IMR-90 (cell line): ENCODE data around the gene ZNF397. TPM values are rescaled to one million over a fixed set of nuclear protein-coding genes. Genes with fewer than 3 reads are reported as not detected.

Experiments used
- ATAC-seq: fragments of 200-7000 bp; cut with Tn5 transposase; 2 replicates; pipeline ENCODE4 v1.9.1; 2020; ENCODE audit warnings: low read depth, mild to moderate bottlenecking, moderate library complexity
- BruUV-seq: library from RNA; stranded (reverse); fragments of 400-500 nt; replicated peaks from 2 replicates; lab custom pipeline; 2021; lab: Mats Ljungman, UMichigan
- CTCF ChIA-PET: fragments of 300-600 bp; formaldehyde crosslinking; extraction: SDS; loops from one replicate; lab custom pipeline; 2021; ENCODE audit warnings: antibody characterized with exemption; lab: Yijun Ruan, JAX
- POLR2A ChIA-PET: fragments of 300-600 bp; sonication (Branson Sonifier 250); formaldehyde crosslinking; loops from one replicate; lab custom pipeline; 2022; ENCODE audit warnings: antibody characterized with exemption; ENCODE audit not compliant: unreplicated experiment; lab: Charles Lee
- DNase-seq: peaks from one replicate; pipeline ENCODE4 v3.0.0; 2013
- H2AFZ ChIP-seq: replicated peaks from 2 replicates; pipeline ENCODE3; 2013; ENCODE audit warnings: low read length, mild to moderate bottlenecking; ENCODE audit not compliant: poor library complexity
- H2AK5ac ChIP-seq: 2 replicates; pipeline ENCODE4 v1.6.1; 2013; ENCODE audit warnings: low read depth, low read length, inconsistent platforms
- H2AK9ac ChIP-seq: replicated peaks from 2 replicates; pipeline ENCODE3; 2013; ENCODE audit warnings: mild to moderate bottlenecking, low read depth, low read length, moderate library complexity; ENCODE audit not compliant: poor library complexity
- H2BK120ac ChIP-seq: 2 replicates; pipeline ENCODE4 v1.6.1; 2013; ENCODE audit warnings: low read depth, low read length, inconsistent platforms
- H2BK15ac ChIP-seq: 3 replicates; pipeline ENCODE4 v1.6.1; 2013; ENCODE audit warnings: low read depth, low read length, inconsistent platforms
- H2BK20ac ChIP-seq: 2 replicates; pipeline ENCODE4 v1.6.1; 2013; ENCODE audit warnings: low read depth, mild to moderate bottlenecking, inconsistent platforms, low read length, moderate library complexity
- H2BK5ac ChIP-seq: 2 replicates; pipeline ENCODE4 v1.6.1; 2013; ENCODE audit warnings: mild to moderate bottlenecking, low read depth, low read length, inconsistent platforms; ENCODE audit not compliant: poor library complexity, severe bottlenecking
- H3K14ac ChIP-seq: replicated peaks from 2 replicates; pipeline ENCODE4 v1.6.1; 2013; ENCODE audit warnings: low read depth, low read length, inconsistent platforms
- H3K18ac ChIP-seq: 2 replicates; pipeline ENCODE4 v1.6.1; 2013; ENCODE audit warnings: low read depth, low read length, control low read depth
- H3K23ac ChIP-seq: 2 replicates; pipeline ENCODE4 v1.6.1; 2013; ENCODE audit warnings: low read depth, low read length, inconsistent platforms
- H3K27ac ChIP-seq: 2 replicates; pipeline ENCODE4 v1.5.1; 2013; ENCODE audit warnings: mild to moderate bottlenecking, control low read depth, low read length; ENCODE audit not compliant: insufficient read depth
- H3K27me3 ChIP-seq: 2 replicates; pipeline ENCODE4 v1.6.1; 2013; ENCODE audit warnings: low read length; ENCODE audit not compliant: control insufficient read depth, insufficient read depth
- H3K36me3 ChIP-seq: 2 replicates; pipeline ENCODE4 v1.6.1; 2013; ENCODE audit warnings: low read length, mixed read lengths; ENCODE audit not compliant: control insufficient read depth, insufficient read depth
- H3K4ac ChIP-seq: 2 replicates; pipeline ENCODE4 v1.6.1; 2013; ENCODE audit warnings: low read depth, low read length, inconsistent platforms
- H3K4me1 ChIP-seq: 2 replicates; pipeline ENCODE4 v1.6.1; 2013; ENCODE audit warnings: low read length, mixed read lengths; ENCODE audit not compliant: control insufficient read depth, insufficient read depth
- H3K4me2 ChIP-seq: 2 replicates; pipeline ENCODE4 v1.6.1; 2013; ENCODE audit warnings: low read depth, mild to moderate bottlenecking, control low read depth, low read length, moderate library complexity
- H3K4me3 ChIP-seq: 2 replicates; pipeline ENCODE4 v1.5.1; 2013; ENCODE audit warnings: low read depth, mild to moderate bottlenecking, control low read depth, low read length, moderate library complexity; ENCODE audit not compliant: insufficient read depth
- H3K56ac ChIP-seq: 2 replicates; pipeline ENCODE4 v1.6.1; 2013; ENCODE audit warnings: low read length, inconsistent platforms; ENCODE audit not compliant: insufficient read depth; ENCODE audit errors: extremely low read depth
- H3K79me1 ChIP-seq, 2 experiments: 2 replicates each; pipeline ENCODE4 v1.6.1; 2013; ENCODE audit warnings: low read length in 2 of 2, inconsistent platforms in 1 of 2, low read depth in 1 of 2
- H3K9ac ChIP-seq: 2 replicates; pipeline ENCODE4 v1.6.1; 2013; ENCODE audit warnings: low read depth, low read length, control low read depth
- H3K9me1 ChIP-seq: 2 replicates; pipeline ENCODE4 v1.6.1; 2013; ENCODE audit warnings: low read length, inconsistent platforms; ENCODE audit not compliant: insufficient read depth
- H3K9me3 ChIP-seq: 2 replicates; pipeline ENCODE4 v1.6.1; 2013; ENCODE audit warnings: low read length; ENCODE audit not compliant: control insufficient read depth, insufficient read depth
- H4K20me1 ChIP-seq: 2 replicates; pipeline ENCODE4 v1.6.1; 2013; ENCODE audit warnings: low read length, inconsistent platforms; ENCODE audit not compliant: insufficient read depth
- H4K5ac ChIP-seq: 2 replicates; pipeline ENCODE4 v1.6.1; 2013; ENCODE audit warnings: mild to moderate bottlenecking, low read depth, low read length, control low read depth
- H4K8ac ChIP-seq, 2 experiments: 2 replicates each; pipeline ENCODE4 v1.6.1; 2013; ENCODE audit warnings: low read depth in 2 of 2, low read length in 2 of 2, control low read depth in 1 of 2, inconsistent platforms in 1 of 2
- H4K91ac ChIP-seq: 2 replicates; pipeline ENCODE4 v1.6.1; 2013; ENCODE audit warnings: low read depth, low read length, inconsistent platforms; ENCODE audit not compliant: insufficient read depth
- BHLHE40 ChIP-seq: fragments of 150-350 bp; IDR thresholded peaks from 2 replicates; pipeline ENCODE4 v1.6.1; 2016; ENCODE audit warnings: mild to moderate bottlenecking, low read depth, low read length
- CEBPB ChIP-seq: IDR thresholded peaks from 2 replicates; pipeline ENCODE4 v1.6.1; 2012; ENCODE audit warnings: low read depth, low read length, improper control_type of control experiment
- CHD1 ChIP-seq: IDR thresholded peaks from 2 replicates; pipeline ENCODE4 v1.6.1; 2012; ENCODE audit warnings: low read depth, low read length, improper control_type of control experiment
- FOS ChIP-seq: fragments of 150-350 bp; IDR thresholded peaks from 2 replicates; pipeline ENCODE4 v1.6.1; 2016; ENCODE audit warnings: low read depth, low read length
- MAFK ChIP-seq: IDR thresholded peaks from 2 replicates; pipeline ENCODE4 v1.6.1; 2012; ENCODE audit warnings: low read depth, low read length, improper control_type of control experiment
- MAZ ChIP-seq: IDR thresholded peaks from 2 replicates; pipeline ENCODE4 v1.6.1; 2012; ENCODE audit warnings: low read depth, mild to moderate bottlenecking, low read length, improper control_type of control experiment, moderate library complexity, borderline replicate concordance
- MXI1 ChIP-seq: IDR thresholded peaks from 2 replicates; pipeline ENCODE4 v1.6.1; 2012; ENCODE audit warnings: low read depth, mild to moderate bottlenecking, low read length, moderate library complexity, borderline replicate concordance
- NFE2L2 ChIP-seq: fragments of 150-350 bp; IDR thresholded peaks from 2 replicates; pipeline ENCODE4 v1.6.1; 2016; ENCODE audit warnings: low read depth, mild to moderate bottlenecking, low read length
- POLR2A ChIP-seq: IDR thresholded peaks from 2 replicates; pipeline ENCODE4 v1.6.1; 2012; ENCODE audit warnings: mild to moderate bottlenecking, low read depth, low read length
- RAD21 ChIP-seq: IDR thresholded peaks from 2 replicates; pipeline ENCODE4 v1.6.1; 2012; ENCODE audit warnings: low read length, improper control_type of control experiment
- RCOR1 ChIP-seq: IDR thresholded peaks from 2 replicates; pipeline ENCODE4 v1.6.1; 2012; ENCODE audit warnings: mild to moderate bottlenecking, low read length, improper control_type of control experiment; ENCODE audit not compliant: insufficient replicate concordance
- RFX5 ChIP-seq: IDR thresholded peaks from 2 replicates; pipeline ENCODE4 v1.8.0; 2012; ENCODE audit warnings: low read depth, mild to moderate bottlenecking, low read length, moderate library complexity
- SMC3 ChIP-seq: fragments of 150-350 bp; IDR thresholded peaks from 2 replicates; pipeline ENCODE4 v1.6.1; 2016; ENCODE audit warnings: low read depth, mild to moderate bottlenecking, antibody characterized with exemption, low read length, moderate library complexity
- WGBS, 2 experiments: methylation state at CpG; one replicate each; pipeline versions ENCODE4 v1.1.5 to v1.1.7; 2013; ENCODE audit warnings: missing lambda C conversion rate in 2 of 2; ENCODE audit not compliant: insufficient read length in 1 of 2; ENCODE audit errors: extremely low coverage in 2 of 2; 5-methylcytosine and 5-hydroxymethylcytosine counted together
- dilution Hi-C: fragments of 300-500 bp; cut with HindIII; formaldehyde crosslinking; loops from one replicate; pipeline ENCODE4 v1.14.3; 2018; ENCODE audit warnings: low sequenced_read_pairs; ENCODE audit not compliant: unreplicated experiment
- in situ Hi-C: fragments of 300-500 bp; cut with MboI; formaldehyde crosslinking; loops from 3 replicates; pipeline ENCODE4 v1.14.3; 2019; ENCODE audit warnings: low sequenced_read_pairs, inconsistent platforms, mixed read lengths
- intact Hi-C: fragments of 100-400 bp; cut with micrococcal nuclease; formaldehyde crosslinking; loops from 2 replicates; pipeline ENCODE4 v1.10.0; 2022
- polyA plus RNA-seq, 3 experiments: library from polyadenylated mRNA; depleted of rRNA; stranded (reverse); fragments of >200 nt; gene quantifications; 2 replicates each; pipeline ENCODE4 v1.2.3, GENCODE V29; 2012; ENCODE audit warnings: low replicate concordance in 1 of 3
- total RNA-seq: library from RNA; depleted of rRNA; stranded (reverse); fragments of >200 nt; gene quantifications from 2 replicates; pipeline ENCODE4 v1.2.3, GENCODE V29; 2012
- TF ChIP-seq, protein P1 (sequence below): fragments of 150-350 bp; IDR thresholded peaks from 2 replicates; pipeline ENCODE4 v1.6.1; 2016; ENCODE audit warnings: low read depth, mild to moderate bottlenecking, low read length, moderate library complexity, borderline replicate concordance
- TF ChIP-seq, protein P2 (sequence below): conservative IDR thresholded peaks from 2 replicates; pipeline ENCODE4 v1.5.1; 2012; ENCODE audit warnings: mild to moderate bottlenecking, low read depth, low read length, improper control_type of control experiment
- TF ChIP-seq, protein P3 (sequence below): fragments of 150-350 bp; IDR thresholded peaks from 2 replicates; pipeline ENCODE4 v1.6.1; 2017; ENCODE audit warnings: mild to moderate bottlenecking, antibody characterized with exemption, low read length, low read depth

Gene ZNF397
- total and polyA plus RNA-seq, 2 of the 4 experiments (the other 2 are of a cell fraction): 5.5 to 9.9 TPM

GRCh38 chr18:35193316-35193715 lies 47.5 kb upstream of the ZNF397 start:
- H4K5ac ChIP-seq: no peak overlapping the region
- no peak for DNase-seq
- no peaks in the 10 kb centered on the region for H3K9me1 ChIP-seq
- H3K9me3 ChIP-seq: no peaks in the 10 kb centered on the region
- no peak overlapping the region for H2BK120ac ChIP-seq
- 80% methylated on average over 1 of the region's 1 CpG; no CpG with 5 or more reads in 1 of the 2 experiments for WGBS, 2 experiments
- no peak for ATAC-seq
- no peak overlapping the region for H3K4ac ChIP-seq
- no peak overlapping the region for H4K91ac ChIP-seq
- BruUV-seq: no TSS peak
- peaks cover 2% of the 10 kb centered on the region; the same call in 1 of the 2 replicates for H3K27me3 ChIP-seq
- no peaks in the 10 kb centered on the region for H3K79me1 ChIP-seq
- intact Hi-C loops (no loop called here), dilution Hi-C loops (no loop called here), in situ Hi-C loops (no loop called here)
- TF ChIP-seq NFE2L2: no peak
- TF ChIP-seq, protein P1, sequence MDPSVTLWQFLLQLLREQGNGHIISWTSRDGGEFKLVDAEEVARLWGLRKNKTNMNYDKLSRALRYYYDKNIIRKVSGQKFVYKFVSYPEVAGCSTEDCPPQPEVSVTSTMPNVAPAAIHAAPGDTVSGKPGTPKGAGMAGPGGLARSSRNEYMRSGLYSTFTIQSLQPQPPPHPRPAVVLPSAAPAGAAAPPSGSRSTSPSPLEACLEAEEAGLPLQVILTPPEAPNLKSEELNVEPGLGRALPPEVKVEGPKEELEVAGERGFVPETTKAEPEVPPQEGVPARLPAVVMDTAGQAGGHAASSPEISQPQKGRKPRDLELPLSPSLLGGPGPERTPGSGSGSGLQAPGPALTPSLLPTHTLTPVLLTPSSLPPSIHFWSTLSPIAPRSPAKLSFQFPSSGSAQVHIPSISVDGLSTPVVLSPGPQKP: no peak
- no peak for TF ChIP-seq RFX5
- TF ChIP-seq SMC3: no peak
- no peak for TF ChIP-seq MXI1
- TF ChIP-seq, protein P2, sequence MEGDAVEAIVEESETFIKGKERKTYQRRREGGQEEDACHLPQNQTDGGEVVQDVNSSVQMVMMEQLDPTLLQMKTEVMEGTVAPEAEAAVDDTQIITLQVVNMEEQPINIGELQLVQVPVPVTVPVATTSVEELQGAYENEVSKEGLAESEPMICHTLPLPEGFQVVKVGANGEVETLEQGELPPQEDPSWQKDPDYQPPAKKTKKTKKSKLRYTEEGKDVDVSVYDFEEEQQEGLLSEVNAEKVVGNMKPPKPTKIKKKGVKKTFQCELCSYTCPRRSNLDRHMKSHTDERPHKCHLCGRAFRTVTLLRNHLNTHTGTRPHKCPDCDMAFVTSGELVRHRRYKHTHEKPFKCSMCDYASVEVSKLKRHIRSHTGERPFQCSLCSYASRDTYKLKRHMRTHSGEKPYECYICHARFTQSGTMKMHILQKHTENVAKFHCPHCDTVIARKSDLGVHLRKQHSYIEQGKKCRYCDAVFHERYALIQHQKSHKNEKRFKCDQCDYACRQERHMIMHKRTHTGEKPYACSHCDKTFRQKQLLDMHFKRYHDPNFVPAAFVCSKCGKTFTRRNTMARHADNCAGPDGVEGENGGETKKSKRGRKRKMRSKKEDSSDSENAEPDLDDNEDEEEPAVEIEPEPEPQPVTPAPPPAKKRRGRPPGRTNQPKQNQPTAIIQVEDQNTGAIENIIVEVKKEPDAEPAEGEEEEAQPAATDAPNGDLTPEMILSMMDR: no peak
- no peak for TF ChIP-seq RCOR1
- TF ChIP-seq, protein P3, sequence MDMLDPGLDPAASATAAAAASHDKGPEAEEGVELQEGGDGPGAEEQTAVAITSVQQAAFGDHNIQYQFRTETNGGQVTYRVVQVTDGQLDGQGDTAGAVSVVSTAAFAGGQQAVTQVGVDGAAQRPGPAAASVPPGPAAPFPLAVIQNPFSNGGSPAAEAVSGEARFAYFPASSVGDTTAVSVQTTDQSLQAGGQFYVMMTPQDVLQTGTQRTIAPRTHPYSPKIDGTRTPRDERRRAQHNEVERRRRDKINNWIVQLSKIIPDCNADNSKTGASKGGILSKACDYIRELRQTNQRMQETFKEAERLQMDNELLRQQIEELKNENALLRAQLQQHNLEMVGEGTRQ: no peak
- no peak for TF ChIP-seq CHD1
- no peak for TF ChIP-seq BHLHE40
- TF ChIP-seq MAFK: no peak
- TF ChIP-seq CEBPB: no peak
- TF ChIP-seq POLR2A: no peak
- TF ChIP-seq RAD21: no peak
- TF ChIP-seq MAZ: no peak
- no peak for TF ChIP-seq FOS
- no peak overlapping the region for H3K18ac ChIP-seq
- no peak overlapping the region for H2BK15ac ChIP-seq
- ChIA-PET CTCF (no interaction called here), POLR2A (no interaction called here)
- no peak overlapping the region for H2AK9ac ChIP-seq
- H3K56ac ChIP-seq: no peak overlapping the region
- H3K27ac ChIP-seq: no peak overlapping the region
- H3K9ac ChIP-seq: no peak overlapping the region
- no peak overlapping the region for H3K4me3 ChIP-seq
- H2AK5ac ChIP-seq: no peak overlapping the region
- no peak overlapping the region for H3K23ac ChIP-seq
- no peak overlapping the region for H4K8ac ChIP-seq
- no peak overlapping the region for H2BK5ac ChIP-seq
- H2BK20ac ChIP-seq: no peak overlapping the region
- H3K36me3 ChIP-seq: no peaks in the 10 kb centered on the region
- no peaks in the 10 kb centered on the region for H3K4me1 ChIP-seq
- no peak overlapping the region for H2AFZ ChIP-seq
- H3K4me2 ChIP-seq: no peak overlapping the region
- no peaks in the 10 kb centered on the region for H4K20me1 ChIP-seq
- H3K14ac ChIP-seq: no peak overlapping the region
